Stimulated activated CD4-positive, alpha-beta T cell treated with anti-CD3 and anti-CD28 coated beads, Interleukin-15, amount 100 ng/mL, for 48 hours (primary cell): ENCODE results near the gene CLTC.

Experiments used
- DNase-seq, 2 donors: peaks; one replicate each; pipeline ENCODE4 v3.0.0-alpha.2; 2020; ENCODE audit warnings: low read depth in 2 of 2

The CLTC gene

GRCh38 chr17:59683283-59683682 is 63.6 kb downstream of the CLTC start:
- DNase-seq = no peak

GRCh38 chr17:59684967-59685366 is 65.3 kb downstream of the CLTC start:
- DNase-seq = no peak

- no peak for DNase-seq
Measured at GRCh38 chr17:59688008-59688407, 68.3 kb downstream of the CLTC start.

GRCh38 chr17:59688496-59688895 is 68.8 kb downstream of the CLTC start:
- no peak for DNase-seq

- no peak for DNase-seq
Measured at GRCh38 chr17:59693582-59693981, 73.9 kb downstream of the CLTC start.

GRCh38 chr17:59694344-59694743 is 74.6 kb downstream of the CLTC start:
- no peak for DNase-seq

- no peak for DNase-seq
Measured at GRCh38 chr17:59695945-59696681, 76.4 kb downstream of the CLTC start.

GRCh38 chr17:59696682-59697277 is 77.1 kb downstream of the CLTC start:
- DNase-seq = no peak

- DNase-seq = no peak
Measured at GRCh38 chr17:59698143-59698542, 78.4 kb downstream of the CLTC start.

- no peak for DNase-seq
Measured at GRCh38 chr17:59699218-59699617, 79.5 kb downstream of the CLTC start.

- no peak for DNase-seq
Measured at GRCh38 chr17:59699786-59700185, 80.1 kb downstream of the CLTC start.

- DNase-seq = no peak
Measured at GRCh38 chr17:59702304-59702703, 82.6 kb downstream of the CLTC start.

- peak; percentile 93 to 95 for DNase-seq
Measured at GRCh38 chr17:59707149-59707970, 87.7 kb downstream of the CLTC start, which contains the start of the genes PTRH2 and VMP1. TSS of gene PTRH2 (minus strand) at chr17:59707430. CDS start at chr17:59697978, 9,452 bp downstream. TSS of gene VMP1 (plus strand) at chr17:59707654. CDS start at chr17:59731447, 23,793 bp downstream.

- DNase-seq = no peak
Measured at GRCh38 chr17:59707971-59708430, 88.3 kb downstream of the CLTC start.

GRCh38 chr17:59711936-59712335 is 92.2 kb downstream of the CLTC start:
- no peak for DNase-seq

- no peak for DNase-seq
Measured at GRCh38 chr17:59712862-59713261, 93.2 kb downstream of the CLTC start.

- no peak for DNase-seq
Measured at GRCh38 chr17:59714255-59714654, 94.6 kb downstream of the CLTC start.

GRCh38 chr17:59716427-59716826 is 96.7 kb downstream of the CLTC start:
- no peak for DNase-seq

GRCh38 chr17:59719526-59719925 is 99.8 kb downstream of the CLTC start:
- no peak for DNase-seq

GRCh38 chr17:59722623-59723022 is 102.9 kb downstream of the CLTC start:
- DNase-seq = no peak

GRCh38 chr17:59723041-59723440 is 103.3 kb downstream of the CLTC start:
- DNase-seq = no peak

GRCh38 chr17:59723607-59724006 is 103.9 kb downstream of the CLTC start:
- no peak for DNase-seq
